ENCODE data around the gene HNRNPC.

- no peak for TF ChIP-seq CTCF (conservative IDR thresholded peaks at IDR 0.05; ENCODE audit: low read length)
- TF ChIP-seq EZH2phosphoT487 (IDR thresholded peaks at IDR 0.05; ENCODE audit: borderline replicate concordance): no peak
These were observed 39.4 kb upstream of the HNRNPC start for GRCh38 chr14:21308479-21309237.

All from Loucy (cell line).